ENCODE measurements around the gene SLC9A9.
"Not testable (repeated sequence)": the region's sequence is repeated elsewhere in the genome, so short reads cannot be mapped to it uniquely, and the experiment has no call there.

Gene SLC9A9

DNA sequence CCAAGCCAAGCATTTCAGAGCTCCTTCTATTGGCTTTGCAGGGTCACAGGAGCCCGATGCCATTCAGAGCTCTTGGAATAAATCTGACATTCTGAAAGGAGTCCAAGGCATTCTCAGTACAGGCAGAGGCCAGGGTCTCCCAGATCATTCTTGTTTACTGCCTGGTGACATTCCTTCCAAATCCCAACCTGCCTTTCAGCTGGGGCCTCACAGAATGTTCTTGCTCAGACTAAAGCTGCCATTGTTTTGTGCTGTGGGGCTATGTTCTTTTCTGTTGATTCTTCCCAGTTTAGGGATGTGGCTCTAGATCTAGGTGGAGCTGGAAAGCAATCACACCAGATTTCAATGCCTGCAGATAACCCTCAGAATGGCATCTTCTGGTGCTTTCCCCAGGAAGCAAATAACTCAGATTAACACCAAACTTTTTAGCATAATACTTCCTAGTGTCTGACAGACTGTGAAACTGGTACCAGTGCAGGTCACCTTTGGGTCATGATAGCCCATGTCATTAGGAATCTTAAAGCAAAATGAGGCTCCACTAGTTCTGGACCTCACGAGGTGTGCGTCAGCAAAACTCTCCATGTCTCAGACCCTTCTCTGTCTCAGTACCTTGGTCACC, 561.8 kb downstream of the SLC9A9 start:
- no peak for DNase-seq (ENCODE audit: low spot score)

DNA sequence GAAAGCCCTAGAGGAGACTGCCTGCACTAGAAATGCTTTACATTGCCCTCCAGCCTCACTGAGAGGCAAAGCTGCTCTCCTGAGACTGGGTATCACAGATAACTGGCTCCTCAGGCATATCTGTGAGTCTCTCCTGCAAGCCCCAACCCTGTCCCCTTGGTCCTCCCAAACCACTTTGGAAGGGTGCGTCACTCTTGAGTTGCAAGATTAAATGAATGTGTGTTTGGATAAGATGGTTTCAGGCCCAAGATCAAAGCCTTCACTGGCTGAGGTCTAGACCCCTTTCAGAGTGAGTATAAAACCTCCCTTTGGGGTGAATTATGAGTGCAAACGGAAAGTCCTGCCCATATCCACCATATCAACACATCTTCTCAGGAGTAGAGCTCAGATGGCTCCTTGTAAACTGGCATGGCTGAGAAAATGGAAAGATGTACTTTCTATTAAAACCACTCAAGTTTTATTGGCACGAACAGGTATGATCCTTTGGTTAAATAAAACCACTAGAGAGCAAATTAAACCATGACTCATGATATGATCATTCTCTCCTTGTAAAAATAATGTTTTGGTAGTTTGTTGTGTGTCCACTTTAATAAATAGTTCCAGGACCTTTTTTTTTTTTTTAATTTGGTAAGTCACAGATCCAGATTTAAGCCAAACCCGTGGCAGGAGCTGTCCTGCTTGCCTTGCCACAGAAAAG, 564.7 kb downstream of the SLC9A9 start:
- DNase-seq (ENCODE audit: low spot score), result no peak

DNA sequence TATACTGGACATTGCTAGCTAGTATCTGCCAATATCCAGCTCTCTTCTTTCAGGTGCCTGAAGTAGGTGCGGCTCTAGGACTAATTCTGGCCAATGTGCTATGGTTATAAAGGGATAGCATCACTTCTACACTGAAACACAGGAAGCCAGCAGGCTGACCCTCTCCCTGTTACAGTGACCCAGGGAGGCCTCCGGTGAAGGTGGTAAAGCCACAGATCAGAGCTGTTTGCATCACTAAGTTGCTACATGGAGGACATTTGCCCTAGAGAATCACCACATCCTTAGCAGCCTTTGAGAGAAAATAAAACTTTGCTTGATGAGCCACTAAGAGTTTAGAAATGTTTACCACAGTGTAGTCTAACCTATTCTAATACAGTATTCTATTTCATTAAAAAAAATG, 567.3 kb downstream of the SLC9A9 start:
- no peak for DNase-seq (ENCODE audit: low spot score)

DNA sequence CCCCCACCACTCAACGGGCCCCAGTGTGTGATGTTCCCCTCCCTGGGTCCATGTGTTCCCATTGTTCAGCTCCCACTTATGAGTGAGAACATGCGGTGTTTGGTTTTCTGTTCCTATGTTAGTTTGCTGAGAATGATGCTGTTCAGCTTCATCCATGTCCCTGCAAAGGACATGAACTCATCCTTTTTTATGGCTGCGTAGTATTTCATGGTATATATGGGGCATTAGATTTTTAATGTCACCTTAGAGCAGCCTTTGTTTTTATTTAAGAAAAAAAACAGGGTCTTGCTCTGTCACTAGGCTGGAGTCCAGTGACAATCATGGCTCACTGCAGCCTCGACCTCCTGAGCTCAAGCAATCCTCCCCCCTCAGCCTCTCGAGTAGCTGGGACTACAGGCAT, 568.7 kb downstream of the SLC9A9 start:
- not testable (repeated sequence) for DNase-seq (ENCODE audit: low spot score)

DNA sequence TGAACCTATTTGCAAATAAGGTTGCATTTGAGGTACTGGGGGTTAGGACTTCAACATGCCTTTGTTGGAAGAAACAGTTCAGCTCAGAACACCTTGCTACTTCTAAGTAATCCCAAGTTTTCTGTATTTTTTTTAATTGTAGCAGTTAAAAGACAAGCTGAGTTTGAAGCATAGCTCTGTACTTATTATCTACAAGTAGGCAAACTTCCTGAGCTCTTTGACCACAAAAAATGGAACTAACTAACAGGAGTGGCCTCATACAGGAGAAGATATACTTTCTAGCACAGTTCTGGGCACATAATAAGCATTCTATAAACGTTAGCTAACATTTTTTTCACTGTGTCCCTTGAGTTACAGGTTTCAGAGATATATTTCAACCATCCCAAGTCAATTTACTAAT, 569.5 kb downstream of the SLC9A9 start:
- DNase-seq (ENCODE audit: low spot score), result no peak

DNA sequence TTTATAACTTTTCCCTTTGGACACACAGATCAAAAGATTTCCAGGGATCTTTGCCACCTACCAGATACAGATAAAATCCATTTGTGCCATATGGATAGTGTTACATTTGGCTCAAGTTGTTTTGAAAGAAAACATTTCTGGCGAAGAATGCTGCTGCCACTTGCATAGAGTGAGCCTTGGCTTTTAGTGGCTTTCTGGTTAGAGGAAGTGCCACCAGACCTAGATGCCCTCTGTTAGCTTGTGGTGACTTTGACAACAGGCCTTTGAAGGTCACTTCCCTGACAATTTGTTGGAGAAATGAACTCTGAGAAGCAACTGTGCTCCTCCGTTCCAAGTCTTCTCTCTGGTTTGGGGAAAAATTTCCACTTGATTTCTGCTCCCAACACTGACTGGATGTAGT, 570.7 kb downstream of the SLC9A9 start:
- no peak for DNase-seq (ENCODE audit: low spot score)

DNA sequence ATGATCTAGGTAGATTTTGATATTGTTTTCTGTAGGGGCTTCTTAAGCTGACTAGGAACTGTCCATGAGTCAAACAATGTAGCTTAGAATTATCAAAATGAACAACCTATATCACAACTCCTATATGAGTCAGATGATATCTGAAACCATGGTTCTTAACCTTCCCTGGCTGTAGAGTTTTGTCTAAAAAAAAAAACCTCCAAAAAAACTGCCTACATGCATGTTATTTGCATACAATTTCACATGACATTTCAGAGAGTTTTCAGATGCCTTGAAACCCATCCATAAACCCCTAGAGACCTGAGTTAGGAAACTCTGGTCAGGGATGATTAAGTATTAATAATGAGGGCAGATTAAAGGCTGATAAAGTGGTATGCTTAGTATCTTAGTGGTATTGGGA, 571.7 kb downstream of the SLC9A9 start:
- no peak for DNase-seq (ENCODE audit: low spot score)

DNA sequence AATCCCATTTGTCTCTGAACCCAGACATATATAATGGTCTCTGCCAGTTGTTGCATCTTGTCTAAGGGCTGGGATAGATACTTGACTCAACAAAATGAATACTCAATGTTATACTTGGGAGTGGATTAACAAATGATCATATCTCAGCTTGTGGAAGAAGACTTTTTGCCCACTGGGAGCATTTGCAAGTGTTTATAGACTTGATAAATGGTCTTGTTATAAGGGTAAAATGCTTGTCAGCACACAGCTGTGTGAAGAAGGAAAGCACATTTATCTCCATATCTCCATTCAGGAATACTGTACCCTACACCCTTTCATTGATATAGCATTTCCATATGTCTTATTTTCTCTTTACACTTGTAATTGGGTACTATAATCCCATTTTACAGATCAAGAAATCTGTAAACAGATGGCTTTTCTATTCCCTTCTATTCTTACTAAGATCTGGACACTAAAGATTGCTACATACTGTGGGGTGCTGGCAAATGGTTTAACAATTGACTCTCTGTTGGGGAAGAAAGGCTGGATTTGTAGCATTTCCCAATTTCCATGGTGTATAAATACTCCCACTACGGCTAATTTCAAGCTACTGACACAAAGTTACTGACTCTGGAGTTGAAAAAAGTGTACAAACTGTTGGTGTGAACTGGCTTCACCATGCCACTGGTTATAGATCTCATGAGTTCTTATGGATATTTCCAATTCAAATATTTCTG, 574.1 kb downstream of the SLC9A9 start:
- DNase-seq (ENCODE audit: low spot score), result no peak

DNA sequence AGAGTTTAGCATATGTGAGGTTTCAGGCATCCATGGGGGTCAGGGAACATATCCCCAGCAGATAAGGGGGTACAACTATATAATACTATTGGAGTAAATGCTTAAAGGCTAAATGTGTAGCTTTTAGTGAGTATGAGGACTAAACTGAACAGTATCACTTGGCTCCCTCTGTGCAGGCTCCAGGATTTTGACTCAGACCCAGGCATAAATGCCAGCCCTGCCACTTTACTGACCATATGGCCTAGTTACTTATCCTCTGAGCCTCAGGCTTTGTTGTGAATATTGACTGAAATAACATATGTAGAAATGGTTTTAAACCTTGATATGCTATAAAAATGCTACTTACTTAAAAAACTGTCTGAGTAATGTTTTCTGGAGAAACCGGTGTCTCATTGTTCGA, 577.1 kb downstream of the SLC9A9 start:
- no peak for DNase-seq (ENCODE audit: low spot score)

DNA sequence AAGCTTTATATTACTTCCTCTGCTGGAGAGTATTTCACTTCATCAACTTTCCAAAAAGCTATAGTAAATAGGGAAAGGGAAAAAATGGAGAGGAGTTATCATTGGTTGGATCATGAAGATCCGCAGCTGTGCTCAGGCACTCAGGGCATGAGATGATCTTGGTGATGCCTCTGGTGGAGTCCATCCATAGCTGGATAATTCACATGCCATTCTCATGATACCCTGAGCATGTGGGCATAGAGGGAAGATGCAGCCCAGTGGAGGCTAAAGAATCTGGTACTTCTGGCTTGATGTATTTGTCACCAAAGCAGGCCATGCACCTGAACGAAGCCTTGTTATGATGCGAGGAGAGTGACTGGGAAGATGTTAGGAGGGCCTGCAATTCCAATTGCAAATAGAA, 578.5 kb downstream of the SLC9A9 start:
- no peak for DNase-seq (ENCODE audit: low spot score)

DNA sequence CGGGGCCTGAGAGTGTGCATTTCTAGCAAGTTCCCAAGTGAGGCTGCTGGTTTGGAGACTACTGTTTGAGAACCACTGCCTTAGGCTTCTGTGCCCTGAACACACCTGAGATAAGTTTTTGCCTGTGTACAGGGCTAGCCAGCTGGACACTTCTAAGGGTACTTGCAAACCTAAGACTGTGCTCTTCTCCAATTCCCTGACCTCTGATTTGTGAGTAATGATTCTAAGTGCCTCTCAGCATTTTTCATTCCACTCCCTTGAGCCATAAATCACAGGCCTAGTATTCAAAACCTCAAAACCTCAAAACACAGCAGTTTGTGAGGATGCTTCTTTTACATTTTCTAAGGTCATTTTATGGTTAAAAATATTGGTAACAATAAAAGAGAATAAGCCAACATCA, 580.3 kb downstream of the SLC9A9 start:
- no peak for DNase-seq (ENCODE audit: low spot score)

DNA sequence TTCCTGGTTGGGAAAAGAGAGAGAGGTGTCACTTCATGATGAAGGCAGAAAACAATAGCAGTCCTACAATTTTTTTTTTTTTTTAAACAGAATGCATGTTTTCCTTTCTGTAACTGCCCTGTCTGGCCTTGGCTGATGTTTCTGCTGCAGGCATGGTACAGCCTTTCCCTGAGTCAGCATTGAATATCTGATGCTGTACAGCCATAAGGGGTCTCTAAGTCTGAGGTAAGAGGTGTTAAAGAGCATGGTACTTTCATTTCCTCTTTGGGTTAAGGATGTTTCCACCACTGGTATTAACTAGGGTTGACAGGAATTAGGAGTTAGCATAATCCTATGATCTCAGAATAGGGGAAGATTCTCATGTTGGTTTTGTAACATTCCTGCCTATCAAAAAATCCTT, 581.3 kb downstream of the SLC9A9 start:
- peak; percentile 44 for DNase-seq (ENCODE audit: low spot score)

DNA sequence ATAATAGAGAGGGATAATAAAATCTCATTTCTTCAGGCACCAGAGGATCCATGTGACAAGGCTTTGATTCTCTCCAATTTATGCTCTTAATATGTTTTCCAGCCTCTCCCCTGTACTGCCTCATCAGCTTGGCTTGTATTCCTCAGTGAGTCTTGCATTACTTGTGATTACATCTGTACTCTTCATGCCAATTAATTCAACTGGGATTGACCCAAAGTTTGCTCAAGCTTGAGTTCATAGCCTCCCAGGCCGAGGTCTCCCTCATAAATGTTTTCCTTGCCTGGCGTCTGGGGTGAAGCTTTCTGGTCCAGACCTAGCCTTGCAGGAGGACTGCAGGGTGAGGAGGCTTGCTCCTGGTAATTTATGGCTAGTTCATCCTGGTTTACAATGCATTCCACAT, 581.8 kb downstream of the SLC9A9 start:
- DNase-seq (ENCODE audit: low spot score), result no peak

DNA sequence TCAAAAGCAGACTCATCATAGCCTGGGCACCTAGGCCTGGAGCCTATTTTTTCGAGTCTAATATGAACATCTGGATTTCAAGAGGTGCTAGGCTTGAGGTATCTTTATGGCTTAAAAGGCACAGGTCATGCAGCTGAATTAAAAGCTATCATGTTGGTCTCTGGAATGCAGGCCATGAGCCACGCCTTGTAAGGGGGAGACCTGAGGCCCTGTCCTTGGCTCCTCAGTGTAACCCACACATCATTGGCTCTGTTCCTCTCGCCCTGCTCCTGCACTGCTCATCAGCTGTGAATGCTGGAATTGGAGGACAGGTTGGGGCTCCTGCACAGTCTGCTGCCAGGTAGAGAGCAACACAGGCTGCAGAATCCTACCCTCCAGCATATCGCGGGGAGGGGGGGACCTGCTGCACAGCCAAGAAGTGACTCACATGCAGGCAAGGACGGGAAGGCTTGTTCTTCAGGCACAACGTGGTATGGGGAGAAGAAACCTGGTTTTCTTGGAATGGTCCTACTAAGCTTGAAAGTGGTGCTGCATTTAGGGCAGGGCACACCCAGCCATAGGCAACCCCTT, 582.7 kb downstream of the SLC9A9 start:
- no peak for DNase-seq (ENCODE audit: low spot score)

DNA sequence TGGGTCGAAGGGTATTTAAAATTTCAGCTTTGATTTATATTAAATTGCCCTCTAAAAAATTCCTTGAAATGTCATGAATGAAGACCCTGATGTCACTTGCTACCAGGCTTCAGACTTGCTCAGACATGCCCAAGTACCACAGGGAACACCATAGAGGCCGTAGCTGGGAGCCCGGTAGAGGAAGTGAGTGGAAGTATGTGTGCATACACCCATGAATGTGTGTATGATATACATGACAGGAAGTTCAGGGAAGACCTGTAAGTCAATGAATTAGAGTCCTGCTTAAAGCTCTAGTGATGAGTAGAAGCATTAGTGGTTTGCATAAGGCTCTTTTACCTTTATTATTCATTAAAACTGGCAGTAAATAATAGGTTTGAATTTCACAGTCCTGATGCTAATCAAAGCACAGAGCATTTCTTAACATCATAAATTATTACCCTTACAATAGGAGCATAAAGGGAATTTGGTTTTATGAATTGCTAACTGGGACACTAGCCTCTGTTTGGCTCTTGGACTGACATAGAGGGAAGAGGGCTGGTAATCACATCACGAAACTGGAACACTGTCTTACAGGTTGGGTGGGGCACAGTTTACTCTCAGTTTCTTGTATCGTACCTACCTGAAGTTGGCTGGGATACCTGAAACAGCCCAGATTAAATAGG, 584.3 kb downstream of the SLC9A9 start:
- no peak for DNase-seq (ENCODE audit: low spot score)

DNA sequence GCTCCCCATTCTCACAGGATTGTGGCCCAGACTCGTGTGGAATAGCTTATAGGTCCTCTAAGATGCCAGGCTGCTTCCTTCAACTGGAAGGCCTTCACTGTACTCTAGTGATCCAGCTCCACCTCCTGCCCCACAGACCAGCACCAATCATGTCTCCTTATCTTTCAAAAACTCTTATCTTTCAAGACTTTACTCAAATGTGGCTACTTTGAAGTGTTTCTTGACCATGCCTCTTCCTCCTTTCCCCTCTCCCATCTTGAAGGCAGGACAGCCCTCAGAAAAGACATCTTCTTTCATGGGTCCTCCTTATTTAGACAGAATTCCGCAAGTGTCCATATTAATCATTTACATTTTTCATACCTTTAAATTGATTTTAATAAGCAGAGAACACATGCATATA, 586.4 kb downstream of the SLC9A9 start:
- DNase-seq (ENCODE audit: low spot score), result no peak

DNA sequence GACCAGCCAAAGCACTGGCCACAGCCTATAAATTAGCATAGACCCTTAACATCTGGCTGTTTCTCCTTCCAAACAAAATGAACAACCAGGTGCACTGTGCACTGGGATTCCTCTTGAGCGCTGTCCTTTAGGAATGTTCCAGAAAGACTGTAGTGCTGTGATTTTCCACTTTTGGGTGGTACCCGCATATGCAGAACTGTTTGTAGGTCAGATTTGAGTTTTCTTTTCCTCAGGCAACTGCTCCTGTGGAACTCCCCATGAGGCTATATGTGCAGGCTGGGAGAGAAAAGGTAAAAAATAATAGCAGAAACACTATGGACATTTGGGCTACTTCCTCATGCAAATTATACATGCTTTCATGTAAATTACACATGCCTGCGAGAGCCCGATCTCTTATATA, 589.6 kb downstream of the SLC9A9 start:
- DNase-seq (ENCODE audit: low spot score), result no peak

DNA sequence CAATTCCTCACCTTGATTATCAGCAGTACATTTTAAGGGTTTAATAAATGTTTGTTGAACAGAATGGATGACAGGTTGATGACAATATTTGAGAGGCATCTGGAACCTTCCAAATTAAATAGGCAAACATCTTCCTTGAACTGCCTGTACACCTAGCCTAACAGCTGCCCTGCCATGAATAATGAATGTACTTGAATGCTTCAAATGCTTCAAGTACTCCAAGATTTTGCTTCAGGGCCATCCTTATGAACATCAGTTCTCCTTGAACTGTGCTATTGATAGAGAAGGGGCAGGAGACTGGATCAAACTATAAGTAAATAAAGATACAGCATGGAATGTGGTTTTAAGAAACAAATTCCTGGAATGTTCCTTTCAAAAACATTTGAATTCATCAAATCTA, 591.9 kb downstream of the SLC9A9 start:
- no peak for DNase-seq (ENCODE audit: low spot score)

DNA sequence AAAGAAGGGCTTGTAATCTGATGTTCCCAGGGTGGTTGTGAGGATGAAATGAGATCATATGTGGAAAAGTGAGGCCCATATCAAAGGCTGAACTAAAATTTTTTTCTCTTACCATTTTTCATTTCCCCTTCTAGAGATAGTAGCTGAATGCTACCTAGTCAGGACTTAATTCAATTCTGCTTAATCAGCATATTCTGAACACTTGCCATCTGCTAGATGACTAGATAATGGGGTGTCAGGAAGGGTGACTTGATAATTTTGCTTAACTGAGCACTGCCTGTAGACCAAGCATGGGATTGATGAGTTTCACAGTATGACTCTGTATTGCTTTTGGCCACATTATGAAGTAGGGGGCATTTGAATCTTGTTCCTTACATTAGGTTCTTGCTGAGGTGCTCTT, 592.5 kb downstream of the SLC9A9 start:
- DNase-seq (ENCODE audit: low spot score), result no peak

DNA sequence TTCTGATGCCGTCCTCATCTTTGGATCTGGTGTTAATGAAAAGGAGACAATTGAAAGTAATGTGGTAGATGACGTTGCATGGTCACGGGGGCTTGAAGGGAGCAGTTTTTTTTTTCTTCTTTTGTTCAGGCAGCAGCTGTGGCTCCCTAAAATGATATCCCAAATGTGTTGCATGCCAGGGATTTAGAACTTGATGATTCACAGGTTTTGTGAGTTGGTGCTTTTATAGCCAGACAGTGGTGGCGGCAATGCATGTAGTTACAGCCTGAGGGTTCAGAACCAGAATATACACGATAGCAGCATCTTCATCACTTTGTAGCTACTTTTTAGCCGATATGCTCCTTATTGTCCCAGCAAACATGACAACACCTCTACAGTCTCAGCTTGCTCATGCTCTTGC, 595.3 kb downstream of the SLC9A9 start:
- DNase-seq (ENCODE audit: low spot score), result no peak

DNA sequence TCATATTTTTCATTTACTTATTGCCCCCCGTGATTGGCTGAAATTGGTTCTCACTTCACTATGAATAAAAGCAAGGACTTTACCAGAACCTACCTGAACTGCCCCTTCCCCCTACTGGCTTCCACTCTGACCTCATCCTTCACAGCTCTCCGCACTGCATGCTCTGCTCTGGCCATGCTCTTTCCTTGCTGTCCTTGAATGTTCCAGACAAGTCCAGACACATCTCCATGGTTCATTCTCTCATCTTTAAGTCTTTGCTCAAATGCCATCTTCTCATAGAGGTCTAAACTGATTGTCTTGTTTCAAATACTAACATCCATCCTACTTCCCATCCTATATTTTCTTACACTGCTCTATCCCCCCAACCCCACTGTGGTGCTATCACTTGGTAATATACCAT, 599.3 kb downstream of the SLC9A9 start:
- no peak for DNase-seq (ENCODE audit: low spot score)

DNA sequence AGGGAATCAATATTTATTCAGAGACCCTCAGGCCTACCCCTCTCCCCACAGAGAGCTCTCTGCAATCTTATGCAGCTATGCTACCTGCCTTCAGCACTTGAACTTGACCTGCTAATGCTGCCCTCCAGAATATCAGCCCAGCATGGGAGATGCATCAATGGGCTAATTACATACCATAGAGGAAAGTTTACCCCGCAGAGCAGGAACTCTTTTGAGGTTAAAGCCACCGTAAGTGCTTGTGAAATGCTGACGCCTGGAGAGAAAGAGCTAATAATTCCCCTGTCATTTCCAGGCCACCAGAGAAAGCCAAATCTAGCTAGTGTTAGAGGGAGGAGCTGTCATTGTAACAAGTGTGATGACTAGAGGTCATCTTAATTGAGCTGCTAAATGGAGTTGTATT, 601.2 kb downstream of the SLC9A9 start:
- no peak for DNase-seq (ENCODE audit: low spot score)

DNA sequence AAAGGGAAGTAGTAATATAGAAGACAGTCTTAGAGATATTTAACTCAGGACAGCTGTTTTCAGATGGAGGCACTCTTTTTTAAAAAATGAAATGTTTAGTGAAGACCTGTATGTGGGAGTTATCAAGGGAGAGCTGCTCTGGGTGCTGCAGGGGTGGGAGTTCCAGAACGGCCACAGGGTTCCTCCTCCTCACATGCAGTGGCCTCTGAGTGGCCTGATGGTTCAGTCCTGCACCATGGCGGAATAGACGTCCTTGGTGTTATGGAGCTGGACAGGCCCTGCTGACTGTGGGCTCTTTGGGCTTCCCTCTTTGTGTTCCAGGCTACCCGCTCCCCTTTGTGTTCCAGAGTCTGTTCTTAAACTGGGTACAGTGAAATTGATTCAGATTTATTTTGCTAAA, 602.6 kb downstream of the SLC9A9 start:
- no peak for DNase-seq (ENCODE audit: low spot score)

All from NAMALWA (cell line).